ENCODE data around the gene ZNF385D. TPM values are rescaled to one million over a fixed set of nuclear protein-coding genes. Genes with fewer than 3 reads are reported as not detected.

The ZNF385D gene
- total RNA-seq, 1 experiment from 2014 or later = not detected

GRCh38 chr3:21703291-21703690 lies 47.7 kb downstream of the ZNF385D start:
- H3K9me3 ChIP-seq (ENCODE audit: low read depth, low read length, poor library complexity, severe bottlenecking) = peaks cover 21% of the 10 kb centered on the region
- no TSS peak for BruUV-seq (replicated peaks)
- H3K4me3 ChIP-seq (ENCODE audit: low read depth, low read length, poor library complexity, severe bottlenecking) = no peak overlapping the region
- ChIA-PET POLR2A (ENCODE audit: low non-redundant PET) (no interaction called here), CTCF (no interaction called here)
- H3K27me3 ChIP-seq (replicated peaks; ENCODE audit: insufficient read depth, low read depth, low read length, poor library complexity) = no peaks in the 10 kb centered on the region
- no peak overlapping the region for H3K27ac ChIP-seq (ENCODE audit: low read depth, low read length, poor library complexity, severe bottlenecking)
- no peak for TF ChIP-seq EZH2 (IDR thresholded peaks at IDR 0.05; ENCODE audit: borderline replicate concordance, low read depth, low read length, poor library complexity, severe bottlenecking)
- no peak for TF ChIP-seq CTCF (conservative IDR thresholded peaks at IDR 0.05; ENCODE audit: low read depth, low read length)
- no peaks in the 10 kb centered on the region for H3K36me3 ChIP-seq (ENCODE audit: insufficient read depth, low read length, poor library complexity, severe bottlenecking)
- no peaks in the 10 kb centered on the region for H3K4me1 ChIP-seq (ENCODE audit: insufficient read depth, low read length, poor library complexity, severe bottlenecking)
- DNase-seq (ENCODE audit: low spot score) = no peak
- intact Hi-C loops (cut with micrococcal nuclease; ENCODE audit: unreplicated experiment) = no loop called here

- H3K9me3 ChIP-seq (ENCODE audit: low read depth, low read length, poor library complexity, severe bottlenecking) = peaks cover 16% of the 10 kb centered on the region
- no TSS peak for BruUV-seq (replicated peaks)
- no peaks in the 10 kb centered on the region for H3K27me3 ChIP-seq (replicated peaks; ENCODE audit: insufficient read depth, low read depth, low read length, poor library complexity)
- intact Hi-C loops (cut with micrococcal nuclease; ENCODE audit: unreplicated experiment) = no loop called here
- no peak overlapping the region for H3K4me3 ChIP-seq (ENCODE audit: low read depth, low read length, poor library complexity, severe bottlenecking)
- no peak overlapping the region for H3K27ac ChIP-seq (ENCODE audit: low read depth, low read length, poor library complexity, severe bottlenecking)
- ChIA-PET POLR2A (ENCODE audit: low non-redundant PET) (no interaction called here), CTCF (no interaction called here)
- TF ChIP-seq CTCF (conservative IDR thresholded peaks at IDR 0.05; ENCODE audit: low read depth, low read length) (no peak), EZH2 (IDR thresholded peaks at IDR 0.05; ENCODE audit: borderline replicate concordance, low read depth, low read length, poor library complexity, severe bottlenecking) (no peak)
- DNase-seq (ENCODE audit: low spot score) = no peak
- no peaks in the 10 kb centered on the region for H3K36me3 ChIP-seq (ENCODE audit: insufficient read depth, low read length, poor library complexity, severe bottlenecking)
- H3K4me1 ChIP-seq (ENCODE audit: insufficient read depth, low read length, poor library complexity, severe bottlenecking) = no peaks in the 10 kb centered on the region
Measured at GRCh38 chr3:21697707-21698106, 53.3 kb downstream of the ZNF385D start.

- H3K27ac ChIP-seq (ENCODE audit: low read depth, low read length, poor library complexity, severe bottlenecking) = no peak overlapping the region
- H3K9me3 ChIP-seq (ENCODE audit: low read depth, low read length, poor library complexity, severe bottlenecking) = peaks cover 22% of the 10 kb centered on the region
- BruUV-seq (replicated peaks) = no TSS peak
- TF ChIP-seq EZH2 (IDR thresholded peaks at IDR 0.05; ENCODE audit: borderline replicate concordance, low read depth, low read length, poor library complexity, severe bottlenecking) (no peak), CTCF (conservative IDR thresholded peaks at IDR 0.05; ENCODE audit: low read depth, low read length) (no peak)
- POLR2A ChIA-PET (ENCODE audit: low non-redundant PET) = no interaction called here
- CTCF ChIA-PET = no interaction called here
- no peak overlapping the region for H3K4me3 ChIP-seq (ENCODE audit: low read depth, low read length, poor library complexity, severe bottlenecking)
- H3K36me3 ChIP-seq (ENCODE audit: insufficient read depth, low read length, poor library complexity, severe bottlenecking) = no peaks in the 10 kb centered on the region
- no peak for DNase-seq (ENCODE audit: low spot score)
- H3K27me3 ChIP-seq (replicated peaks; ENCODE audit: insufficient read depth, low read depth, low read length, poor library complexity) = no peaks in the 10 kb centered on the region
- intact Hi-C loops (cut with micrococcal nuclease; ENCODE audit: unreplicated experiment) = no loop called here
- H3K4me1 ChIP-seq (ENCODE audit: insufficient read depth, low read length, poor library complexity, severe bottlenecking) = no peaks in the 10 kb centered on the region
Measured at GRCh38 chr3:21694506-21694905, 56.5 kb downstream of the ZNF385D start.
